Hepatocyte (in vitro differentiated cells): ENCODE data around the gene SF3B3. TPM values are rescaled to one million over a fixed set of nuclear protein-coding genes. Genes with fewer than 3 reads are reported as not detected.

ENCODE experiments used
- DNase-seq: peaks from one replicate; pipeline ENCODE4 v3.0.0-alpha.2; 2016; ENCODE audit warnings: low spot score
- H2AFZ ChIP-seq: fragments of 200-600 bp; sonication (generic); 2 replicates; pipeline ENCODE4 v1.6.0; 2016; ENCODE audit warnings: antibody characterized with exemption, mild to moderate bottlenecking
- H3K27ac ChIP-seq: fragments of 200-600 bp; sonication (generic); 2 replicates; pipeline ENCODE4 v1.5.1; 2016; ENCODE audit warnings: mild to moderate bottlenecking
- H3K27me3 ChIP-seq: fragments of 200-600 bp; sonication (generic); 2 replicates; pipeline ENCODE4 v1.6.1; 2016
- H3K36me3 ChIP-seq: fragments of 200-600 bp; sonication (generic); replicated peaks from 2 replicates; pipeline ENCODE4 v1.5.1; 2016; ENCODE audit warnings: low read depth; ENCODE audit not compliant: insufficient read depth
- H3K4me1 ChIP-seq: fragments of 200-600 bp; sonication (generic); 2 replicates; pipeline ENCODE4 v1.5.1; 2016; ENCODE audit warnings: mild to moderate bottlenecking, moderate library complexity; ENCODE audit not compliant: insufficient read depth
- H3K4me2 ChIP-seq: fragments of 200-600 bp; sonication (generic); 2 replicates; pipeline ENCODE4 v1.6.0; 2016
- H3K4me3 ChIP-seq: fragments of 200-600 bp; sonication (generic); 2 replicates; pipeline ENCODE4 v1.5.1; 2016; ENCODE audit warnings: mild to moderate bottlenecking
- H3K79me2 ChIP-seq: fragments of 200-600 bp; sonication (generic); 2 replicates; pipeline ENCODE4 v1.6.0; 2017; ENCODE audit warnings: mild to moderate bottlenecking
- H3K9me2 ChIP-seq: fragments of 200-600 bp; sonication (generic); replicated peaks from 2 replicates; pipeline ENCODE4 v1.6.0; 2017; ENCODE audit warnings: mild to moderate bottlenecking; ENCODE audit not compliant: insufficient read depth
- H3K9me3 ChIP-seq: fragments of 200-600 bp; sonication (generic); 2 replicates; pipeline ENCODE4 v1.5.1; 2016; ENCODE audit warnings: low read depth, mild to moderate bottlenecking
- H4K20me1 ChIP-seq: fragments of 200-600 bp; sonication (generic); 2 replicates; pipeline ENCODE4 v1.6.0; 2016; ENCODE audit warnings: mild to moderate bottlenecking; ENCODE audit not compliant: insufficient read depth, poor library complexity, severe bottlenecking
- EZH2 ChIP-seq: fragments of 200-600 bp; sonication (generic); IDR thresholded peaks from 2 replicates; pipeline ENCODE4 v1.6.1; 2016; ENCODE audit warnings: antibody characterized with exemption, mild to moderate bottlenecking, borderline replicate concordance
- EZH2phosphoT487 ChIP-seq: fragments of 200-600 bp; sonication (generic); IDR thresholded peaks from one replicate; pipeline ENCODE4 v1.6.1; 2018; ENCODE audit warnings: antibody characterized with exemption, mild to moderate bottlenecking, low read depth, moderate library complexity; ENCODE audit not compliant: unreplicated experiment, severe bottlenecking
- WGBS: methylation state at CpG from one replicate; pipeline ENCODE4 v1.1.6; 2016; ENCODE audit warnings: low lambda C conversion rate; ENCODE audit errors: missing lambda C conversion rate; 5-methylcytosine and 5-hydroxymethylcytosine counted together
- polyA plus RNA-seq: library from polyadenylated mRNA; unstranded; fragments of >200 nt; fragmentation: Nextera tagmentation; extraction: Ambion mirVana; gene quantifications from 2 replicates; pipeline ENCODE4 v1.2.1, GENCODE V29; 2016
- total RNA-seq: library from RNA; depleted of rRNA; stranded (reverse); fragments of >200 nt; gene quantifications from 2 replicates; pipeline ENCODE4 v1.2.3, GENCODE V29; 2014
- TF ChIP-seq, protein P1 (sequence below): fragments of 200-600 bp; sonication (generic); IDR thresholded peaks from 2 replicates; pipeline ENCODE4 v1.5.1; 2016; ENCODE audit warnings: antibody characterized with exemption, mild to moderate bottlenecking; ENCODE audit not compliant: poor library complexity

The SF3B3 gene
- total and polyA plus RNA-seq, 2 experiments from 2014 or later = 147 to 171 TPM

DNA sequence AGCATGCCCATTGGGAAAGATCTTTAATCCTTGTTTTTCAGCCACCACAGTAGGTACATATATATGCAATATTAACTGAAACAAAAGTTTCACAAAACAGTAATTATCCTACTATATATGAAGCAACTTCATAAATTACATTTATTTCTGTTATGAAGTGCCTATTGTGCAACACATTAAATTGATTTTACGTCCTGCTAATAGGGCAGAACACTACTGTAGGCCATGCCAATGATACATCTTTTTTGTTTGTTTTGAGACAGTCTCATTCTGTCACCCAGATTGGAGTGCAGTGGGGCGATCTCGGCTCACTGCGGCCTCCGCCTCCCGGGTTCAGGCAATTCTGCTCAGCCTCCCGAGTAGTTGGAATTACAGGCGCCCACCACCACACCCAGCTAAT is 29.1 kb downstream of the SF3B3 start:
- Histone ChIP-seq H3K4me3 (no peak overlapping the region), H3K27ac (no peak overlapping the region), H4K20me1 (peaks cover 35% of the 10 kb centered on the region), H3K4me2 (no peak overlapping the region), H3K27me3 (no peaks in the 10 kb centered on the region), H3K36me3 (peaks cover 3% of the 10 kb centered on the region), H3K9me3 (no peaks in the 10 kb centered on the region), H3K79me2 (peaks cover 60% of the 10 kb centered on the region), H2AFZ (no peak overlapping the region), H3K4me1 (no peaks in the 10 kb centered on the region), H3K9me2 (no peaks in the 10 kb centered on the region)
- 95% methylated on average over 8 of the region's 8 CpGs for WGBS
- TF ChIP-seq, protein P1, sequence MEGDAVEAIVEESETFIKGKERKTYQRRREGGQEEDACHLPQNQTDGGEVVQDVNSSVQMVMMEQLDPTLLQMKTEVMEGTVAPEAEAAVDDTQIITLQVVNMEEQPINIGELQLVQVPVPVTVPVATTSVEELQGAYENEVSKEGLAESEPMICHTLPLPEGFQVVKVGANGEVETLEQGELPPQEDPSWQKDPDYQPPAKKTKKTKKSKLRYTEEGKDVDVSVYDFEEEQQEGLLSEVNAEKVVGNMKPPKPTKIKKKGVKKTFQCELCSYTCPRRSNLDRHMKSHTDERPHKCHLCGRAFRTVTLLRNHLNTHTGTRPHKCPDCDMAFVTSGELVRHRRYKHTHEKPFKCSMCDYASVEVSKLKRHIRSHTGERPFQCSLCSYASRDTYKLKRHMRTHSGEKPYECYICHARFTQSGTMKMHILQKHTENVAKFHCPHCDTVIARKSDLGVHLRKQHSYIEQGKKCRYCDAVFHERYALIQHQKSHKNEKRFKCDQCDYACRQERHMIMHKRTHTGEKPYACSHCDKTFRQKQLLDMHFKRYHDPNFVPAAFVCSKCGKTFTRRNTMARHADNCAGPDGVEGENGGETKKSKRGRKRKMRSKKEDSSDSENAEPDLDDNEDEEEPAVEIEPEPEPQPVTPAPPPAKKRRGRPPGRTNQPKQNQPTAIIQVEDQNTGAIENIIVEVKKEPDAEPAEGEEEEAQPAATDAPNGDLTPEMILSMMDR = no peak
- no peak for TF ChIP-seq EZH2phosphoT487
- no peak for TF ChIP-seq EZH2
- DNase-seq = no peak

DNA sequence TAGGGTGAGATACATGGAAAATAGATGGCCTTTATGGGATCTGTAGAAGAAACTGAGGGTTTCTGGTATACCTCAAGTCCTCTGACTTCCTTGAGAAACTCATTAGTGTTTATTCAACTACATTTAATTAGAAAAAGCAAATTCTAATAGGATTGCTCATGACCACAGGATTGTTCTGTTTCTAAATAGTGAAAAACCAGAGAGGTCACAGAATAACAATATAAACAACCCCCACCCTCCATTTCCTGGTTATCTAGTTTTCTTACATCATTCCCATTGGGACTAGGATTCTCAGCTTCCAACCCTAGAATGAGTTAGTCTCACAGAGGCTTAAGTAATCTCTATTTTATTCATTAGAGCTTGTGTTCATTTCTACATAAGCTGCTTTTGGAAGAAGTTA is 30.0 kb downstream of the SF3B3 start:
- Histone ChIP-seq H2AFZ (no peak overlapping the region), H3K27me3 (no peaks in the 10 kb centered on the region), H3K27ac (no peak overlapping the region), H4K20me1 (peaks cover 35% of the 10 kb centered on the region), H3K4me2 (no peak overlapping the region), H3K9me2 (no peaks in the 10 kb centered on the region), H3K4me3 (no peak overlapping the region), H3K9me3 (no peaks in the 10 kb centered on the region), H3K36me3 (peaks cover 5% of the 10 kb centered on the region), H3K79me2 (peaks cover 53% of the 10 kb centered on the region), H3K4me1 (no peaks in the 10 kb centered on the region)
- DNase-seq = no peak
- TF ChIP-seq, protein P1 = no peak
- TF ChIP-seq EZH2phosphoT487 = no peak
- TF ChIP-seq EZH2 = no peak

DNA sequence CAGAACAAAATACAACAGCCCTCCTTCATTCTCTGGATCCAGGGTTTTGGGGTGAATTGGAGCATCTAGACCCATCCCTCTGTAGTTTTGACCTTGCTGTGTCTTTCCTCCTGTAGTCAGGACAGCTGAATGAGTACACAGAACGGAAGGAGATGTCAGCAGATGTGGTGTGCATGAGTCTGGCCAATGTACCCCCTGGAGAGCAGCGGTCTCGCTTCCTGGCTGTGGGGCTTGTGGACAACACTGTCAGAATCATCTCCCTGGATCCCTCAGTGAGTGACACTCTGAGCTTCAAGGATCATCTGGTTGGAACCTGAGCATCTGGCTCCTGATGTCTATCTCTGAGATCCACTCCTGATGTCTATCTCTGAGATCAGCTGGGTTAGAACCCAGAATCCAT is 32.4 kb downstream of the SF3B3 start:
- peaks cover 31% of the 10 kb centered on the region for H3K79me2 ChIP-seq
- TF ChIP-seq, protein P1 = no peak
- no peak for TF ChIP-seq EZH2phosphoT487
- TF ChIP-seq EZH2 = no peak
- H3K9me2 ChIP-seq = no peaks in the 10 kb centered on the region
- H3K27ac ChIP-seq = no peak overlapping the region
- H3K27me3 ChIP-seq = no peaks in the 10 kb centered on the region
- H2AFZ ChIP-seq = no peak overlapping the region
- no peaks in the 10 kb centered on the region for H3K9me3 ChIP-seq
- DNase-seq = no peak
- H3K4me3 ChIP-seq = no peak overlapping the region
- 96% methylated on average over 3 of the region's 3 CpGs for WGBS
- H3K36me3 ChIP-seq = peaks cover 5% of the 10 kb centered on the region
- H3K4me2 ChIP-seq = no peak overlapping the region
- peaks cover 19% of the 10 kb centered on the region for H4K20me1 ChIP-seq
- H3K4me1 ChIP-seq = no peaks in the 10 kb centered on the region

DNA sequence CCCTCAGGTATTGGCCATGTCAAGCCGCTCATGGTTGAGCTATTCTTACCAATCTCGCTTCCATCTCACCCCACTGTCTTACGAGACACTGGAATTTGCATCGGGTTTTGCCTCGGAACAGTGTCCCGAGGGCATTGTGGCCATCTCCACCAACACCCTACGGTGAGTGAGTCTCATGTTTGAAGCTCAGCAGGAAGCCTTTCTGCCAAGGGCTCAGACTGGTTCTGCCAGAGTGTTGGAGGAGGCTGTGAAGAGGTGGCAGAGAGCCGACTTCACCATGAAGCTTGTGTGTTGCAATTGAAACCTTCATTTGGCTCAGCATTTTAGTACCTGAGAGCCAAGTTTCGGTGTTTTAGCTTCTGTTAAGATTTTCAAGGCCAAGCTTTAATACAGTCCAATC is 38.0 kb downstream of the SF3B3 start:
- H3K27ac ChIP-seq = no peak overlapping the region

More for the DNA sequence above, 38.0 kb downstream of the SF3B3 start:
- TF ChIP-seq, protein P1 = no peak
- TF ChIP-seq EZH2 (no peak), EZH2phosphoT487 (no peak)
- Histone ChIP-seq H3K27me3 (no peaks in the 10 kb centered on the region), H3K79me2 (peaks cover 11% of the 10 kb centered on the region), H3K9me3 (no peaks in the 10 kb centered on the region), H3K4me2 (no peak overlapping the region), H3K36me3 (peaks cover 5% of the 10 kb centered on the region), H4K20me1 (no peaks in the 10 kb centered on the region), H3K9me2 (no peaks in the 10 kb centered on the region), H3K4me1 (no peaks in the 10 kb centered on the region), H3K4me3 (no peak overlapping the region), H2AFZ (no peak overlapping the region)
- WGBS = 96% methylated on average over 9 of the region's 9 CpGs
- no peak for DNase-seq
